OCI-LY7 (cell line): ENCODE results near the gene SEC22A. TPM values are rescaled to one million over a fixed set of nuclear protein-coding genes. Genes with fewer than 3 reads are reported as not detected.

Source experiments
- BruUV-seq: library from RNA; stranded (reverse); fragments of 400-500 nt; replicated peaks from 2 replicates; lab custom pipeline; 2021; lab: Mats Ljungman, UMichigan
- CTCF ChIA-PET: fragments of 300-600 bp; sonication (Branson Sonifier 250); formaldehyde crosslinking; loops from one replicate; lab custom pipeline; 2022; ENCODE audit warnings: antibody characterized with exemption; ENCODE audit not compliant: unreplicated experiment; lab: Charles Lee
- POLR2A ChIA-PET: fragments of 300-600 bp; sonication (Branson Sonifier 250); formaldehyde crosslinking; loops from one replicate; lab custom pipeline; 2022; ENCODE audit warnings: antibody characterized with exemption; lab: Charles Lee
- DNase-seq: peaks from one replicate; pipeline ENCODE4 v3.0.0-alpha.2; 2015; ENCODE audit warnings: low spot score
- H2AFZ ChIP-seq: fragments of 200-600 bp; sonication (generic), shearing (Covaris generic); 2 replicates; pipeline ENCODE4 v1.6.1; 2014; ENCODE audit warnings: mild to moderate bottlenecking, antibody characterized with exemption, low read length, moderate library complexity
- H3K27ac ChIP-seq: fragments of 200-600 bp; sonication (generic); 2 replicates; pipeline ENCODE4 v1.5.1; 2014; ENCODE audit warnings: mixed run types, low read depth, mild to moderate bottlenecking, moderate library complexity, low read length, inconsistent platforms; ENCODE audit not compliant: poor library complexity, severe bottlenecking
- H3K36me3 ChIP-seq: fragments of 200-600 bp; sonication (generic); 2 replicates; pipeline ENCODE4 v1.6.1; 2014; ENCODE audit warnings: mild to moderate bottlenecking, antibody characterized with exemption, low read length, moderate library complexity, mixed read lengths; ENCODE audit not compliant: insufficient read depth
- H3K4me1 ChIP-seq: fragments of 200-600 bp; sonication (generic); 2 replicates; pipeline ENCODE4 v1.5.1; 2014; ENCODE audit warnings: mild to moderate bottlenecking, low read length; ENCODE audit not compliant: insufficient read depth, poor library complexity, severe bottlenecking
- H3K4me2 ChIP-seq: fragments of 200-600 bp; sonication (generic); 2 replicates; pipeline ENCODE4 v1.6.1; 2014; ENCODE audit warnings: mild to moderate bottlenecking, low read length
- H3K4me3 ChIP-seq: fragments of 200-600 bp; sonication (generic); 2 replicates; pipeline ENCODE4 v1.5.1; 2014; ENCODE audit warnings: mild to moderate bottlenecking, low read depth, low read length; ENCODE audit not compliant: poor library complexity, severe bottlenecking
- H3K79me2 ChIP-seq: fragments of 200-600 bp; sonication (generic); 2 replicates; pipeline ENCODE4 v1.6.1; 2016; ENCODE audit warnings: low read depth, mild to moderate bottlenecking, low read length, moderate library complexity, mixed read lengths; ENCODE audit not compliant: insufficient read depth
- H3K9me2 ChIP-seq: fragments of 200-600 bp; sonication (generic); 2 replicates; pipeline ENCODE4 v1.6.1; 2016; ENCODE audit warnings: mild to moderate bottlenecking, low read length, mixed read lengths; ENCODE audit not compliant: insufficient read depth
- H3K9me3 ChIP-seq: fragments of 200-600 bp; sonication (generic); 2 replicates; pipeline ENCODE4 v1.6.1; 2014; ENCODE audit warnings: mild to moderate bottlenecking, mixed run types, low read length, mixed read lengths
- H4K20me1 ChIP-seq: fragments of 200-600 bp; sonication (generic); 2 replicates; pipeline ENCODE4 v1.6.1; 2014; ENCODE audit warnings: mild to moderate bottlenecking, antibody characterized with exemption, low read length, moderate library complexity, mixed read lengths; ENCODE audit not compliant: insufficient read depth
- CTCF ChIP-seq: fragments of 200-600 bp; sonication (generic); conservative IDR thresholded peaks from 2 replicates; pipeline ENCODE4 v1.5.1; 2014; ENCODE audit warnings: mild to moderate bottlenecking, antibody characterized with exemption, low read length, moderate library complexity, mixed read lengths
- EZH2phosphoT487 ChIP-seq: fragments of 200-600 bp; sonication (generic); IDR thresholded peaks from 2 replicates; pipeline ENCODE4 v1.6.1; 2018; ENCODE audit warnings: low read depth, borderline replicate concordance, mild to moderate bottlenecking, mixed run types, antibody characterized with exemption, low read length, moderate library complexity, mixed read lengths
- intact Hi-C: fragments of 100-400 bp; cut with micrococcal nuclease; formaldehyde crosslinking; loops from one replicate; pipeline ENCODE4 v1.10.0; 2022; ENCODE audit not compliant: unreplicated experiment
- total RNA-seq, 2 experiments: library from RNA; depleted of rRNA in 1 of 2; stranded (reverse); fragments of >200 nt in 1 of 2; shearing (Covaris generic) in 1 of 2; gene quantifications; 2 replicates each; pipeline ENCODE4 v1.2.3, GENCODE V29; 2014 to 2022

Gene SEC22A
- total RNA-seq, 2 experiments from 2014 or later = 22.0 to 24.5 TPM

DNA sequence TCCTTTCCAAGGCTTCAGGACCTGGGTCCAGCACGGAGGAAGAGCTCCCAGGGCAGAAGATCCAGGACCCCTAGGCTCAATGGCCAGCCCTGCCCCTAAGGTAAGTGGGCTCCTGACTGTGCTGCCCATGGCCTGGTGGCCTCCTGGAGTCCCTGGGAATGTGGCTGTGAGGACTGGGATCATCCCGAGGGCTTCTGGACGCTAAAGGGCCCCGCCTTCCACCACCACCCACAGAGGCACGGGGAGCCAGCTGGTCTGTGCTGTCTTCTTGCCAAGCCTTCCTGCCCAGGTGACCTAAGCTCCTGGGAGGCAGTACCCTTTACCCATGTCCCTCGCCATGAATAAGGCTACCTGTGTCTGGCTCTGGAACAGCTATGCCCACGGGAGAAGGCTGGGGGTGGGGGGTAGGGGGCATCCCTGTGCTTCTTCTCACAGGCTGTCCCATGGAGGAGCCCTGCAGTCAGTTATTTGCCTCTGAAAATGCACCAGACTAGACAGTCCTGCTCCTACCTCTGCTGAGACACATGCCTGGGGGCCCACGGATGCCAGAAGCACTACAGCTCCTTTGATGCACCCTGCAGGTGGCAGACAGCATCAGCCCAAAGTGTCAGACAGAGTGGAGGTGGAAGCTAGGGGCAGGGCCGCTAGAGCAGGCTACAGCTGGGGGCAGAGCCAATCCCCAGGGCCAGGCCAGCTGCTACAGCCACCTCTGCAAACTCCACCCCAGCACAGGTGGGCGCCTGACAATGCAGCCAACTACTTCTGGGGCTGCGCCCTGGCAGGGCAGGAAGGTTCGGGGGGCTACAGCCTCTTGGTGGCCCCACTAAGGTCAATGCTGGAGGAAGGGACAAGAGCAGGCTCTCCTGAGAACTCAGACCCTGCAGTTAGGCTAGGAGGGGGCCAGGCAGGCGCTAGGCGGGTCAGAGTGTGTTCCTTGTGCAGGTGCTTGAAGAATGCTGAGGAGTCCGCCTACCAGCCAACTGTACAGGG is 90.9 kb downstream of the SEC22A start:
- no peak for TF ChIP-seq EZH2phosphoT487
- no peak for TF ChIP-seq CTCF
- Histone ChIP-seq H3K36me3 (no peaks in the 10 kb centered on the region), H3K4me2 (no peak overlapping the region), H3K27ac (no peak overlapping the region), H3K79me2 (no peaks in the 10 kb centered on the region), H2AFZ (no peak overlapping the region), H3K4me1 (no peaks in the 10 kb centered on the region), H3K9me3 (no peaks in the 10 kb centered on the region), H3K9me2 (no peaks in the 10 kb centered on the region), H4K20me1 (no peaks in the 10 kb centered on the region), H3K4me3 (no peak overlapping the region)
- CTCF ChIA-PET = no interaction called here
- DNase-seq = no peak
- POLR2A ChIA-PET = no interaction called here
- BruUV-seq = no TSS peak
- intact Hi-C loops = no loop called here

DNA sequence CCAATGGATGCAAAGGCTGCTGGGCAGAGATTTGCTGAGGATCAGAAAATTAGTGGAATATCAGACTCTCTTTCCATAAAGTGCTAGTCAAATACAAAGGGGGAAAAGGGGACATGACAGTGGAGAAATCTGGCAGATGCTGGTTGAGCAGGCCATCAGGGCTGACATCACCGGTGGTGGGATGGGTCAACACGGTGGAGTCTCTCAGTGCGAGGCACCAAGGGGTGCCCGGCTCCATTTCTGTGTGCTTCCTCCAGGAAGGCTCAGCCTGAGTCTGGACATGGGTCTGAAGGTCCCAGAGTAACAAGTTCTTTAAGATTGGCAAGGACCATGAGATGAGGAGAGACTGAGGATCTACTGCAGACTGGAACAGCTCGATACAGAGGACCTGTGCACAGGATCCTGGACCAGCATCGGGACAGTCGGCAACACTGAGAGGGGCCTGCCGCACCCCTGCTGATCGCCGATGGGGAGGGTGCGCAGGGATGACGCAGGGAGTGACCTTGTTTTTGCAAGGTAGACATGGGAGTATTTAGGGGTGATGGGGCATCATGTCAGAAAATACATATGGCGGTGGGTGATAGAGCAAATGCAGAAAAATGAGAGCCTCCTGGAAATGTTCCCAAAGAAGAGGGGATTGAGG is 92.7 kb downstream of the SEC22A start:
- ChIA-PET CTCF (no interaction called here), POLR2A (no interaction called here)
- intact Hi-C loops = no loop called here
- H3K4me2 ChIP-seq = no peak overlapping the region
- no peak overlapping the region for H3K27ac ChIP-seq
- H4K20me1 ChIP-seq = no peaks in the 10 kb centered on the region
- H3K9me2 ChIP-seq = no peaks in the 10 kb centered on the region
- H3K9me3 ChIP-seq = no peaks in the 10 kb centered on the region
- no peak for DNase-seq
- H3K4me1 ChIP-seq = no peaks in the 10 kb centered on the region
- TF ChIP-seq CTCF (no peak), EZH2phosphoT487 (no peak)
- no peak overlapping the region for H3K4me3 ChIP-seq
- no TSS peak for BruUV-seq
- H3K79me2 ChIP-seq = no peaks in the 10 kb centered on the region
- H2AFZ ChIP-seq = no peak overlapping the region
- no peaks in the 10 kb centered on the region for H3K36me3 ChIP-seq
